GM19240 (cell line): Measurements from ENCODE around the gene MTMR8.
"Not testable (repeated sequence)": the region's sequence is repeated elsewhere in the genome, so short reads cannot be mapped to it uniquely, and the experiment has no call there.

Source experiments
- DNase-seq: peaks from one replicate; pipeline ENCODE4 v3.0.0; 2011; ENCODE audit warnings: low spot score; ENCODE audit not compliant: insufficient read length

Gene MTMR8

DNA sequence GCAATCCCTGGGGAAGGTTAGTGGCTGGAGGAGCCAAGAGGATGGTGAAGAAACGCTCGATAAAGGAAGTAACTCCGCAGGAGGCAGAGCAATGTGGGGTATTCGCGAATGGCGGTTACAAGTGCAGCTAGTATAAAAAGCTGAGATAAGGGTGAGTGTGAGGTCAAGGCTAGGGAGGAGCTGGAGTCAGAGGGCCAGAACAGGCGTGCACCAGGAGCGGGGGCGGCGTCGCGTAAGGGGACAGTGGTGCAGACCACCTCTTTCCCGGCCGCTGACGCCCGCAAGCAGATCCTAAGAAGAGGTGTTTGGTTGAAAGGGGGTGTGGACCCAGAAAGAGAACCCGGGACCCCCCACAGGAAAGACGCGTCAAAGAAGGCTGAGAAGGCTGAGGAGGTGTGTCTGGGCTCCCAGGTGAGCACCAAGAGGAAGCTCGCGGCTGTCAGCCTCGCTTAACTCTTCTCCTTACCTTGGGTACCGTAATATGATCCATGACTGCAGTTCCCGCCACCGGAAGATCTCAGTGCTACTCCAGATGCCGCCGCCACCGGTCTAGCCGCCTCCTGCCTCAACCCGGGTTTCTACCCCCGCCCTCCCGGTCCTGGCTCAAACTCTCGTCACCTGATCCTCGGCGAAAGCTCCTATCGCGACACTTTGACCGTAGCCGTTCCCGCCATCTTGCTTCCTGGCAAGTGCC is at the start of gene MTMR8:
TSS of gene MTMR8 (minus strand) at position 579 of the 694 bp plus-strand sequence. CDS start at position 490, 89 bp downstream.
- peak; percentile 56 for DNase-seq

DNA sequence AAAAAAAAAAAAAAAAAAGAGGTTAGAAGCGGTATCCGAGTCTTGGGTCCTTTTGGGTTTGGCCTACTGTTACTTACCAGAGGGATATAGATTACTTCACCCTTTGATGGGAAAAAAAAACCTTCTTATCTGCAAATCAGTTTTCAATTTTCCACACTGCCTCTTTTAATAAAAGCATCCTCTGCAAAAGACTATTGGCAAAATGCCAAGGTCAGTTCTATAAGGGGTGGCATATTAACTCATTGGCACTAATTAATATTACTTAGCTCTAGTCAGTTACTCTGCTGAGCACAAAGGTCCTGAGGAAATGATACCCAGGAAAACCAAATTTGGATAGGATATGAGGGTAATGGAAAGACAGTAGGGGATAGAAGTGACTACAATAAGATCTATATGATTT is 44.3 kb upstream of the MTMR8 start:
- DNase-seq, result no peak

DNA sequence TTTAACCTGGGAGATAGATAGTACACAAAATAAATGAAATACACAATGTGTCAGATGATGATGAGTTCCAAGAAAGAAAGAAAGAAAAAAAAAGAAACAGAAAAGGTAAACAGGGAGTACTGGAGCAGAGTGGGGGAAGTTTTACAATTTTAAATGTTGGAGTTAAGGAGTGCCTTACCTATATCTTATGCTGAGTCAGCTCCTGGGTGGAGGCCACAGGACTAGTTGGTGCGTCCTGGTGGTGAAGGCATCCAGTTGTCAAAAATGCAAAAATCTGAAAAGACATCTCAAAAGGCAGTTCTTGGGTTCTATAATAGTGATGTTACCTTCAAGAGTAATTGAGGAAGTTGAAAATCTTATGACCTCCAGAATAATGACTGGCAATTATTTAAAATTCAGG is 42.4 kb upstream of the MTMR8 start:
- no peak for DNase-seq

DNA sequence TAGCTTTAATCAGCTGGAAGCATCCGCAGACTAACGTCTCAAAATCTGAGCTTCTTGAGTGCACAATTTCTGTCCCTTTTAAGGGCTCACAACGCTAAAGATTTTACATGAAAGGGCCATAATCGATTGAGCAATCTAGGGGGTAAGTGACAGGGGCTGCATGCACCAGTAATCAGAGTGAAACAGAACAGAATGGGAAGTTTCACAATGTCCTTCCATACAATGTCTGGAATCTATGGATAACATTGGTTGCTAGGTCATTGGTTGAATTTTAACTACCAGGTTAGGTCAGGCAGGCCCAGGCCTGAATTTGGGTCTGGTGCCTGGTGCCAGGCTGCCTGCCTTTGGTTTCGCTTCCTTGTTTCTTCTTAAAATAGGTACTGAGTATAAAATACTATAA is 42.0 kb upstream of the MTMR8 start:
- DNase-seq, result no peak

DNA sequence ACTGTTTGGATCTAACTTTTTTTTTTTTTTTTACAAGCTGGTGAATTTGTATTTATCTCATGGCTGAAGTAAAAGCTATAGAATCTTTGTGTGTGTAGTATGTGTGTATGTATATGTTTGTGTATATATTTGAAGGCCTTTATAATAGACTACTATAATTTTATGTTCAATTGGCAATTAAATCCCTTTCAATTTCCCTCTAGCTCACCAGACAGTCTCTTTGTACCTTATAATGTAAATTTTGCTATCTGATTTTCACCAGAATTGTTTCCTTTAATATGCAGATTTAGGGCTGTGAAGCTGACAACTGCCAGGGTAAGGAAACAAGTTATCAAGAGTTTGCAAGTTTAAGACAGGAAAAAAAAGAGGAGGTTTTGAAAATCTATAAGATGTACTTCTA is 33.1 kb upstream of the MTMR8 start:
- DNase-seq, result no peak

DNA sequence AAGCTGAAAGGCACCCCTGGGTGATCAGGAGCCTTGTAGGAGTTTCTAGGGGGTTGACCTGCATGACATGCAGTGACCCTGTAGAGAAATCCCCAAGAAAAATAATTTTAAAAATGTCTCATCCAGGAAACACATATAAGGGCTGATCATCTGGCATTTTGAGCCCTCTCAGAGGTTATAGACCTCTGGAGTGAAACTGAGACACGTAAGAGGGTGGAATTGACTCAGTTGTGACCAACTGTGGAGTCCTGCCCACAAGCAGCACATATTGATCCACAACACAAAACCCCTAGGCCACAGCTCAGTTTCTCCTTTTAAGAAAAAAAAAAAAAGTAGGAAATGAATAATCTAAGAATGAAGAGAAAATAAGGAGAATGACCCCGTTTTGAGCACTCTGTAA is 32.5 kb upstream of the MTMR8 start:
- DNase-seq, result no peak

- no peak for DNase-seq
Measured at GRCh38 chrX:64427281-64427680, 32.0 kb upstream of the MTMR8 start.

GRCh38 chrX:64409730-64410129 is 14.5 kb upstream of the MTMR8 start:
- not testable (repeated sequence) for DNase-seq

DNA sequence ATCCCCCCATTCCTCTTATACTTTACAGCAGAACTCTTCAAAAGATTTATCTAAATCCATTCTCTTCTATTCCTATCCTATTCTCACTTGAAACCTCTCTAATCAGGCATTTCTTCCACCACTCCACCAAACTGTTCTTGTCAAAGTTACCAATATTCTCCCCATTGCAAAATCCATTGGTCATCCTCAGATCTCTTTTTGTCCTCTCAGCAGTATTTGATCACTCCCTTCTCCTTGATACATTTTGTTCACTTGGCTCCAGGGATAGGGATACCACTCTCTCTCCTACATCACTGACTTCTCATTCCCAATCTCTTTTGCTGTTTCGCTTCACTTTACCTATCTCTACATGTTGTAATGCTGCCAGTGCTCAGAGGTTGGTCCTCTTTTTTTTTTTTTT is 2.8 kb upstream of the MTMR8 start:
- DNase-seq, result no peak

DNA sequence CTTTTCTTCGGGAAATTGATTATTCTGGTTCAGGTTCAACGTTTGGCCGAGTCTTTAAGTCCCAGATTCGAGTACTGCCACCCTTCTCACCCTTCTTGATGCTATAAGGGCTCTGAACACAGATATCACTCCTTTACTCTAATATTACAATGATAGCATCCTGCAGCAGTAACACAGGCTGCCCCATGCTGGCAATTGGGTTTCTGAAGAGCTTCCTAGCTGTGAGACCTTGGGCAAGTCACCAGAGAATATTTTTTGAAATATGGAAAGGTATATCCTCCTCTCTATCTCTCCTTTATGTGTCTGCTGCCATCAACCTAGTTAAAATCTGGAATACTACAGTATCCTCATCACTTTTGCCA is 297 bp upstream of the MTMR8 start:
- DNase-seq, result no peak

DNA sequence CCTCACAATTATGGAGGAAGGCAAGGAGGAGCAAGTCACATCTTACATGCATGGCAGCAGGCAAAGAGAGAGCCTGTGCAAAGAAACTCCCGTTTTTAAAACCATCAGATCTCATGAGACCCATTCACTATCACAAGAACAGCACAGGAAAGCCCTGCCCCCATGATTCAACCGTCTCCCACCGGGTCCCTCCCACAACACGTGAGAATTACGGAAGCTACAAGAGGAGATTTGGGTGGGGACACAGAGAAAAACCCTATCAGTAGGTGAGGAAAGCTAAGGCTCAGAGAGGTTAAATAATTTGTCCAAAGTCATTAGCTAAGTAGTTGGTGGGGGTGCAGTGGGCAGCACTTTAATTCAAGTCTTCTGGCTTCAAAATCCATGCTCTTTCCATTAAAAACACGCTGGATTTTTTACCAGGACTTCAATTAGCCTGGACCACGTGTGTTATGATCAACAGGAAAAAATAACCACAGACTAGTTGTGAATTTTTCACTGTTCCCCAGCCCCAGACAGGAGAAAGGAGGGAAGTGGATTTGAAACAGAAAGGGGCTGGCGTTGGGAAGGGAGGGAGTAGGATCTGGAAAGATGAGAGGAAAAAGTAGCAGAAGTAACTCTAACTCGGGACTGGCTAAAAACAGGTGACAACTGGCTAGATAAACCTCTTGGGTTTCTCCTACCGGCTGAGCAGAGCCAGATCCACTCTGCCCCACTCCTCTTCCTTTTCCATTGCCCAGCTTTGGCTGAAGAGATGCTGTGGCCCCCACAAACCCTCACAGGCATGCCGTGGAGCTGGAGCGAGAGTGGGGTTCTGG is 986 bp downstream of the MTMR8 start:
- DNase-seq, result no peak

GRCh38 chrX:64389489-64389888 is 5.8 kb downstream of the MTMR8 start:
- DNase-seq, result no peak

DNA sequence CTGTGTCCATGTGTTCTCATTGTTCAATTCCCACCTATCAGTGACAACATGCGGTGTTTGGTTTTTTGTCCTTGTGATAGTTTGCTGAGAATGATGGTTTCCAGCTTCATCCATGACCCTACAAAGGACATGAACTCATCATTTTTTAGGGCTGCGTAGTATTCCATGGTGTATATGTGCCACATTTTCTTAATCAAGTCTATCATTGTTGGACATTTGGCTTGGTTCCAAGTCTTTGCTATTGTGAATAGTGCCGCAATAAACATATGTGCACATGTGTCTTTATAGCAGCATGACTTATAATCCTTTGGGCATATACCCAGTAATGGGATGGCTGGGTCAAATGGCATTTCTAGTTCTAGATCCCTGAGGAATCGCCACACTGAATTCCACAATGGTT is 14.5 kb downstream of the MTMR8 start:
- not testable (repeated sequence) for DNase-seq

GRCh38 chrX:64379924-64380323 is 15.3 kb downstream of the MTMR8 start:
- no peak for DNase-seq

GRCh38 chrX:64377753-64378152 is 17.5 kb downstream of the MTMR8 start:
- no peak for DNase-seq

DNA sequence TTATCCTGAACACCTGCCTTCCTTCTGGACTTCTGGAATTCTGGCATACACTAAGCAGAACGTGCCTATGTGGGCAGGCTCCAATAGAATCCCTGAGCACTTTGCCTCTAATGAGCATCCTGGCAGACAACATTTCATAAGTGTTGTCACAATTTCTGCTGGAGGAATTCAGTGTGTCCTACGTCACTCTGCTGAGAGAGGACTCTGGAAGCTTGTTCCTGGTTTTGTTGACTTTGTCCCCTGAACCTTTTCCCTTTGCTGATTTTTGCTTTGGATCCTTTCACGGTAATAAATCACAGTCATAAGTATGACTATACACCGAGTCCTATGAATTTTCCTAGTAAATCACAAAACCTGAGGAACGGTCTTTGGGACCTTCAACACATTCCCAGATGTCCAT is 43.2 kb downstream of the MTMR8 start:
- DNase-seq, result no peak

DNA sequence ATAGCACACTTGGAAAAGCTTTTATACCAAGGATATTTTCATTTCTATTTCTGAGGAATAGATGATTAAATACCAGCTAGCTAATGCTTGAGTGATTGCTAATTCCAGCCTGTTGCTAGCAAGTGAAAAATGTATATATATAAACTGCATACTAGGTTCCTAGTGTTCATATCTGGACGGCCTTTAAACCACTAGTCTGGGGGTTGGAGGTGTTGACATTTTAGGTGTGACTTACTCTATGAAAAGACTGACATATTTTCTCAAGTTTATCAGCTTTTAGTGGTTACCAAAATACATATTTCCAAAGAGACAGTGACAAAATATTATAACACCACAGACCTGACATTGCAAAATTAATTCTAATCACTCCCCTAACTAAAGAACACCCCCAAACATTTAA is 44.7 kb downstream of the MTMR8 start:
- no peak for DNase-seq

GRCh38 chrX:64350047-64350446 is 45.2 kb downstream of the MTMR8 start:
- DNase-seq, result no peak

GRCh38 chrX:64342811-64343210 is 52.4 kb downstream of the MTMR8 start:
- no peak for DNase-seq

- no peak for DNase-seq
Measured at GRCh38 chrX:64338296-64338695, 57.0 kb downstream of the MTMR8 start.

- DNase-seq, result no peak
Measured at GRCh38 chrX:64334467-64334866, 60.8 kb downstream of the MTMR8 start.

DNA sequence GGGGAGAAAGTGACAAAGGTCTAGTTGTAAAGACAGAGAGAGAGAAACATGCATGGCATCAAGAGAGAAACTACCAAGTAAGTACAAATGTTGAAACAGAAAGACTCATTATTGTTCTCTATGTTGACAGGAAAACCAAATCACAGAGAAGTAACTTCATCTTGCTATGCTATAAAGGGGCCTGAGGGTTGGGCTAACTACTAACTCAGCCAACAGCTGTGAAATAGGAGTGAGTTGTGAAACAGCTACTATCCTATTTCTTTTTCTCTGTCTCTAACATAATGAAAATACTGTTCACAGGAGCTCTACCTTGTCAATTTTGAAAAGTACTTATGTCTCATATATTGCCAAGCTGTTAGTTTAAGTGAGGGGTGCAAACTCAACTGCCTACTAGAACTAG is 65.0 kb downstream of the MTMR8 start:
- DNase-seq, result no peak

- no peak for DNase-seq
Measured at GRCh38 chrX:64321507-64321906, 73.7 kb downstream of the MTMR8 start.
